Lower leg skin (tissue), 4 donors: ENCODE data around the gene MTF1. TPM values are rescaled to one million over a fixed set of nuclear protein-coding genes. Genes with fewer than 3 reads are reported as not detected.
A peak's percentile ranks its signal among the peaks of the same experiment; 100 is the strongest.

Experiments used
- DNase-seq, 2 donors: peaks; one replicate each; pipeline ENCODE4 v3.0.0-alpha.2; 2019; ENCODE audit warnings: low spot score in 2 of 2
- H3K4me3 ChIP-seq: fragments of 200-600 bp; sonication (generic); 2 replicates; pipeline ENCODE4 v1.5.1; 2017; ENCODE audit warnings: mild to moderate bottlenecking, low read depth; ENCODE audit not compliant: poor library complexity, severe bottlenecking
- POLR2A ChIP-seq, 2 donors: fragments of 450-650 bp; IDR thresholded peaks; one replicate each; pipeline ENCODE4 v1.6.1; 2016 to 2017; ENCODE audit warnings: antibody characterized with exemption in 2 of 2, mild to moderate bottlenecking in 1 of 2, moderate library complexity in 1 of 2
- WGBS, 2 donors: methylation state at CpG; one replicate each; pipeline ENCODE4 v1.1.5; 2018; 5-methylcytosine and 5-hydroxymethylcytosine counted together
- intact Hi-C: fragments of 100-400 bp; cut with DNase I; formaldehyde crosslinking; loops from one replicate; pipeline ENCODE4 v1.15.0; 2023; ENCODE audit warnings: low total_unique reads
- total RNA-seq, 4 donors: library from RNA; depleted of rRNA; stranded (reverse); fragments of >200 nt; gene quantifications; one replicate each; pipeline ENCODE4 v1.1.0, GENCODE V29; 2016
- TF ChIP-seq, protein P1 (sequence below), 3 donors: fragments of 450-650 bp; IDR thresholded peaks; one replicate each; pipeline ENCODE4 v1.5.1; 2016; ENCODE audit warnings: antibody characterized with exemption in 3 of 3, mild to moderate bottlenecking in 3 of 3, moderate library complexity in 2 of 3

MTF1 gene
- total RNA-seq, 4 donors from 2014 or later: 6.7 to 9.6 (median 7.7) TPM

DNA sequence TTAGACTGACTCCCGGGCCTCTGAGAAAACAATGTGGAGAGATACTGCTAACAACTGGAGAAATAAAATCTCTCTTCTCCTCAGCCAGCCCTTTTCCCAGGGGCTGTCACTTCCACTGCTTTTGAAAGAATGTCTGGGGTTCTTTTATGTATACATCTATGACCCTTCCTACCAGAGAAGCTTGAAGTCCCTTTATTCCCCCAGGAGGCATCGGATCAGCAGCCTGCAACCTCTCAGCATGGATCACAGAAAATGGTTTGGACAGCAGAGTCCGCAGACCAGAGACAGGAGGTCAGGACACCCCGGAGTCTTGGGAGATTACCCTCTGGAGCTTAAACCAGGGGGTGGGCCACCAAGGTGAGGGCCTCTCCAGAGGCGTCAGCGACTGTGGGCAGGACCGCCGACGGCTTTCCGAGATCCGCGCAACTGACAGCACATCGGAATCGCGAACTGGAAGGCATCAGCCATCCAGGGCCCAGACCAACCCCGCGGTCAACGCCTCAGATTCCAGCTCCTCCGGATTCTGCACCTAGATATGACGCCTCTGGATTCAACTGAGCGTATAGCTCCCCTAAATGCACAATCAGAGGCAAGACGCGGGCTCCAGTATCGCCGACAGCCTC lies 95.5 kb downstream of the MTF1 start:
- TF ChIP-seq, protein P1, sequence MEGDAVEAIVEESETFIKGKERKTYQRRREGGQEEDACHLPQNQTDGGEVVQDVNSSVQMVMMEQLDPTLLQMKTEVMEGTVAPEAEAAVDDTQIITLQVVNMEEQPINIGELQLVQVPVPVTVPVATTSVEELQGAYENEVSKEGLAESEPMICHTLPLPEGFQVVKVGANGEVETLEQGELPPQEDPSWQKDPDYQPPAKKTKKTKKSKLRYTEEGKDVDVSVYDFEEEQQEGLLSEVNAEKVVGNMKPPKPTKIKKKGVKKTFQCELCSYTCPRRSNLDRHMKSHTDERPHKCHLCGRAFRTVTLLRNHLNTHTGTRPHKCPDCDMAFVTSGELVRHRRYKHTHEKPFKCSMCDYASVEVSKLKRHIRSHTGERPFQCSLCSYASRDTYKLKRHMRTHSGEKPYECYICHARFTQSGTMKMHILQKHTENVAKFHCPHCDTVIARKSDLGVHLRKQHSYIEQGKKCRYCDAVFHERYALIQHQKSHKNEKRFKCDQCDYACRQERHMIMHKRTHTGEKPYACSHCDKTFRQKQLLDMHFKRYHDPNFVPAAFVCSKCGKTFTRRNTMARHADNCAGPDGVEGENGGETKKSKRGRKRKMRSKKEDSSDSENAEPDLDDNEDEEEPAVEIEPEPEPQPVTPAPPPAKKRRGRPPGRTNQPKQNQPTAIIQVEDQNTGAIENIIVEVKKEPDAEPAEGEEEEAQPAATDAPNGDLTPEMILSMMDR (IDR thresholded peaks at IDR 0.05): no peak
- TF ChIP-seq POLR2A (IDR thresholded peaks at IDR 0.05): no peak
- WGBS, 2 donors: 24 to 28% methylated on average over 25 of the region's 25 CpGs
- DNase-seq: peak in 1 of 2 donors; percentile 42

DNA sequence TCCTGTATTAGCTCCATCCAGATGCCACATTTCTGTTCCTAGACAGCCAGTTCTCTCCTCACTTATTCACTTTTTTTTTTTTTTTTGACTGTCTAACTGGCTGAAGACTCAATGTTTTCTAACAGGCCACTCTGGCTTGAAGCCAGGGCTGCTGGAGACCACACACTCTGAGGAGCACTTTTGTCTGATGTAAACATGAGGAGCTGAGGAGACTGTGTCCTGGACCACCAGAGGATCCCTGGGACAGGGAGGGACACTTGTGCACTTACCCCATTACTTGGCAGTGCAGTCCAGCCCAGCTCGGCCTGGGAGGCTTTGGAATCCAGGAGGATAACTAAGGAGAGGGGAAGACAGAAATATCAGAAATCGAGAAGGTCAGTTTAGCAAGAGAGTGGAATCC lies 96.9 kb downstream of the MTF1 start:
- WGBS, 2 donors: 73 to 75% methylated on average over 2 of the region's 2 CpGs
- DNase-seq: peak in 1 of 2 donors; percentile 70
- intact Hi-C loops: no loop called here
- H3K4me3 ChIP-seq: no peak overlapping the region
- TF ChIP-seq, protein P1 (IDR thresholded peaks at IDR 0.05): no peak
- TF ChIP-seq POLR2A (IDR thresholded peaks at IDR 0.05): no peak

More for the DNA sequence above, 95.5 kb downstream of the MTF1 start:
- intact Hi-C loops: no loop called here
- no peak overlapping the region for H3K4me3 ChIP-seq

DNA sequence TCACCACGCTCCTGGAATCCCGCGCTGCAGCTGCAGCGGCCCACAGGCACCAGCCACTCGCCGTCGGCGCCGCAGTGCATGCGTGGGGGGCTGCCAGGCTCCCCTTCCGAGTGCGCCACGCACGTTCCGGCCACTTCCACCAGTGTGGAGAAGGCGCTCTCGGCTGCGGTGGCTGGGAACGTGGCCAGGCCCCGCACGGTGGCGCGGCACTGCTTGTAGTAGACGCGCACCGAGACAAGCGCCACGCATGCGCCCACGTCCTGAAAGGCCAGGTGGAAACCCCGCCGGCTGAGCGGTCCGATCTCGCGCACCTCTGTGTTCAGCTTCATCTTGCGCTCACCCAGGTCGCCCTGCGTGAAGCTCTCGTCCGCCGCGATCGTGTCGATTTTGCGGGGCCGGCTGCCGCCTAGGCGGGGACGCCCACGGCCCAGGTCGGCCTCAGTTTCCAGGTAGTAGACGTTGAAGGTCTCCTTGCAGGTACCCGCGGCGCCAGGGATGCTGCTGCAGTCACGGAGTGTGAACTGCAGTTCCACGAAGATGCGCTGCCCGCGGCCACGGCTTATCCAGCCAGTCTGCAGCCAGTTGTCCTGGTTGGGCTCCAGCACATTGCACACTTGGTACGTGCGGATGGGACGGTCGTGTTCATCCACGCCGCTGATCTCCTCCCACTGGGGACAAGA lies 97.8 kb downstream of the MTF1 start:
- TF ChIP-seq, protein P1 (IDR thresholded peaks at IDR 0.05): no peak
- no peak for TF ChIP-seq POLR2A (IDR thresholded peaks at IDR 0.05)
- WGBS, 2 donors: 57 to 64% methylated on average over 16 to 63 of the region's 68 CpGs
- peak in 1 of 2 donors; percentile 77 for DNase-seq
- H3K4me3 ChIP-seq: no peak overlapping the region
- intact Hi-C loops: no loop called here

Other genes starting within 250 kb of the MTF1 start
- 1 to 10 TPM; 1.1 to 9.4 (median 6.2) TPM for gene RSPO1, start 224.7 kb downstream of the MTF1 start, total RNA-seq
- gene CDCA8, start 167.1 kb downstream of the MTF1 start, total RNA-seq: 1 to 10 TPM; 1.0 to 3.2 (median 1.8) TPM
- 1 to 10 TPM in 1 of 4 donors, under 1 TPM in 1, not detected in 2; 0.37 to 1.5 TPM for gene EPHA10, start 94.5 kb downstream of the MTF1 start, total RNA-seq
- 1 to 10 TPM; 5.0 to 6.7 (median 6.3) TPM for gene MANEAL, start 65.7 kb downstream of the MTF1 start, total RNA-seq
- gene C1orf122, start 51.8 kb downstream of the MTF1 start, total RNA-seq: 10 to 100 TPM; 38.6 to 52.6 (median 47.0) TPM
- gene YRDC, start 51.4 kb downstream of the MTF1 start, total RNA-seq: 10 to 100 TPM; 26.7 to 33.9 (median 27.9) TPM
- 10 to 100 TPM; 12.9 to 23.3 (median 18.7) TPM for gene INPP5B, start 87.5 kb upstream of the MTF1 start, total RNA-seq
- gene SF3A3, start 130.4 kb upstream of the MTF1 start, total RNA-seq: 10 to 100 TPM; 33.6 to 68.9 (median 36.9) TPM
- 10 to 100 TPM; 20.1 to 25.8 (median 21.9) TPM for gene FHL3, start 145.9 kb upstream of the MTF1 start, total RNA-seq
- 10 to 100 TPM; 34.6 to 49.8 (median 37.9) TPM for gene UTP11, start 153.1 kb upstream of the MTF1 start, total RNA-seq
- 10 to 100 TPM; 19.1 to 53.3 (median 35.4) TPM for gene POU3F1, start 187.2 kb upstream of the MTF1 start, total RNA-seq